ENCODE measurements around the gene VAT1L. TPM values are rescaled to one million over a fixed set of nuclear protein-coding genes. Genes with fewer than 3 reads are reported as not detected.

VAT1L gene
- total RNA-seq, 1 experiment from 2014 or later = 0.10 TPM

GRCh38 chr16:77863250-77863649, 74.9 kb downstream of the VAT1L start:
- DNase-seq (ENCODE audit: low read depth, low spot score) = no peak
- Histone ChIP-seq H3K9me2 (ENCODE audit: insufficient read depth) (no peaks in the 10 kb centered on the region), H3K27ac (ENCODE audit: low read depth, low read length) (no peak overlapping the region), H4K20me1 (ENCODE audit: insufficient read depth) (no peaks in the 10 kb centered on the region), H3K27me3 (ENCODE audit: insufficient read depth, low read length) (peaks cover 70% of the 10 kb centered on the region), H3K4me2 (ENCODE audit: low read length) (no peak overlapping the region), H3K79me2 (ENCODE audit: insufficient read depth, low read length) (no peaks in the 10 kb centered on the region), H3K4me1 (ENCODE audit: control insufficient read depth in 1 of 2, insufficient read depth in 2 of 2, low read length in 2 of 2) (no peaks in the 10 kb centered on the region), H3K4me3 (replicated peaks in 1 of 2; ENCODE audit: low read depth in 1 of 2, low read length in 2 of 2) (no peak overlapping the region), H3K9ac (ENCODE audit: low read length) (no peak overlapping the region), H3K9me3 (ENCODE audit: control insufficient read depth in 1 of 2, insufficient read depth in 1 of 2, low read depth in 1 of 2, low read length in 2 of 2) (no peaks in the 10 kb centered on the region), H2AFZ (ENCODE audit: low read depth, low read length, poor library complexity, severe bottlenecking) (no peak overlapping the region), H3K36me3 (ENCODE audit: control insufficient read depth in 1 of 2, insufficient read depth in 2 of 2, low read length in 2 of 2) (no peaks in the 10 kb centered on the region)
- ChIA-PET CTCF (no interaction called here), POLR2A (no interaction called here), RAD21 (ENCODE audit: low non-redundant PET in 1 of 2, low total read pairs in 2 of 2, uncharacterized antibody in 2 of 2, unreplicated experiment in 2 of 2) (no interaction called here)
- intact Hi-C loops (cut with micrococcal nuclease) = no loop called here
- TF ChIP-seq CBX3 (IDR thresholded peaks at IDR 0.05; ENCODE audit: low read depth) (no peak), SRF (IDR thresholded peaks at IDR 0.05; ENCODE audit: low read depth) (no peak), CEBPB (IDR thresholded peaks at IDR 0.05; ENCODE audit: low read depth) (no peak)
- no peak for ATAC-seq
- BruUV-seq (replicated peaks) = no TSS peak

GRCh38 chr16:77866752-77867151, 78.4 kb downstream of the VAT1L start:
- H3K36me3 ChIP-seq (ENCODE audit: control insufficient read depth in 1 of 2, insufficient read depth in 2 of 2, low read length in 2 of 2) = no peaks in the 10 kb centered on the region
- ATAC-seq (no peak), DNase-seq (ENCODE audit: low read depth, low spot score) (no peak)
- RAD21 ChIA-PET (ENCODE audit: low non-redundant PET in 1 of 2, low total read pairs in 2 of 2, uncharacterized antibody in 2 of 2, unreplicated experiment in 2 of 2) = no interaction called here
- BruUV-seq (replicated peaks) = no TSS peak
- peaks cover 58% of the 10 kb centered on the region for H3K27me3 ChIP-seq (ENCODE audit: insufficient read depth, low read length)
- no peak overlapping the region for H2AFZ ChIP-seq (ENCODE audit: low read depth, low read length, poor library complexity, severe bottlenecking)
- POLR2A ChIA-PET = no interaction called here
- TF ChIP-seq POLR2AphosphoS5 (IDR thresholded peaks at IDR 0.05; ENCODE audit: low read depth, low read length) (no peak), YY1 (IDR thresholded peaks at IDR 0.05; ENCODE audit: extremely low read depth, insufficient replicate concordance, low read depth, low read length) (no peak), ELF1 (IDR thresholded peaks at IDR 0.05; ENCODE audit: borderline replicate concordance, low read depth) (no peak), SRF (IDR thresholded peaks at IDR 0.05; ENCODE audit: low read depth) (no peak), RAD21 (IDR thresholded peaks at IDR 0.05; ENCODE audit: low read depth) (no peak), CBX3 (IDR thresholded peaks at IDR 0.05; ENCODE audit: low read depth) (no peak), TCF7L2 (IDR thresholded peaks at IDR 0.05; ENCODE audit: borderline replicate concordance, extremely low read depth, insufficient read depth, insufficient read length) (no peak), REST (IDR thresholded peaks at IDR 0.05; ENCODE audit: low read depth) (no peak), CEBPB (IDR thresholded peaks at IDR 0.05; ENCODE audit: low read depth) (no peak), ZNF274 (IDR thresholded peaks at IDR 0.05; ENCODE audit: low read depth, low read length) (no peak), ZBTB33 (IDR thresholded peaks at IDR 0.05; ENCODE audit: extremely low read depth, insufficient replicate concordance, low read length) (no peak), EGR1 (IDR thresholded peaks at IDR 0.05; ENCODE audit: low read depth) (no peak), ZFX (IDR thresholded peaks at IDR 0.05) (no peak), SIN3A (IDR thresholded peaks at IDR 0.05; ENCODE audit: low read depth) (no peak), POLR2A (IDR thresholded peaks at IDR 0.05; ENCODE audit: borderline replicate concordance, extremely low read depth, insufficient read depth, insufficient read length) (no peak)
- no peaks in the 10 kb centered on the region for H3K4me1 ChIP-seq (ENCODE audit: control insufficient read depth in 1 of 2, insufficient read depth in 2 of 2, low read length in 2 of 2)
- H3K4me3 ChIP-seq (replicated peaks in 1 of 2; ENCODE audit: low read depth in 1 of 2, low read length in 2 of 2) = no peak overlapping the region
- no peak overlapping the region for H3K27ac ChIP-seq (ENCODE audit: low read depth, low read length)
- no peaks in the 10 kb centered on the region for H3K79me2 ChIP-seq (ENCODE audit: insufficient read depth, low read length)
- no peaks in the 10 kb centered on the region for H3K9me3 ChIP-seq (ENCODE audit: control insufficient read depth in 1 of 2, insufficient read depth in 1 of 2, low read depth in 1 of 2, low read length in 2 of 2)
- H3K4me2 ChIP-seq (ENCODE audit: low read length) = no peak overlapping the region
- no peak overlapping the region for H3K9ac ChIP-seq (ENCODE audit: low read length)
- no peaks in the 10 kb centered on the region for H4K20me1 ChIP-seq (ENCODE audit: insufficient read depth)
- CTCF ChIA-PET = no interaction called here
- intact Hi-C loops (cut with micrococcal nuclease) = no loop called here
- H3K9me2 ChIP-seq (ENCODE audit: insufficient read depth) = no peaks in the 10 kb centered on the region
